Neural progenitor cell (in vitro differentiated cells): ENCODE measurements around the gene TNRC18. TPM values are rescaled to one million over a fixed set of nuclear protein-coding genes. Genes with fewer than 3 reads are reported as not detected.

Experiments
- DNase-seq: peaks from one replicate; pipeline ENCODE4 v3.0.0-alpha.2; 2016; ENCODE audit warnings: low spot score
- H2AFZ ChIP-seq: fragments of 200-600 bp; sonication (generic); replicated peaks from 2 replicates; pipeline ENCODE4 v1.6.1; 2016; ENCODE audit warnings: antibody characterized with exemption
- H3F3A ChIP-seq: fragments of 200-600 bp; sonication (generic); 2 replicates; pipeline ENCODE4 v1.6.1; 2016; ENCODE audit warnings: antibody characterized with exemption, low read depth
- H3K27ac ChIP-seq: fragments of 200-600 bp; sonication (generic); 2 replicates; pipeline ENCODE4 v1.5.1; 2016; ENCODE audit warnings: mild to moderate bottlenecking
- H3K27me3 ChIP-seq: fragments of 200-600 bp; sonication (generic); 2 replicates; pipeline ENCODE4 v1.6.1; 2016; ENCODE audit warnings: mild to moderate bottlenecking, moderate library complexity
- H3K36me3 ChIP-seq: fragments of 200-600 bp; sonication (generic); 2 replicates; pipeline ENCODE4 v1.5.1; 2016
- H3K4me1 ChIP-seq: fragments of 200-600 bp; sonication (generic); 2 replicates; pipeline ENCODE4 v1.6.1; 2016; ENCODE audit warnings: mixed run types
- H3K4me2 ChIP-seq: fragments of 200-600 bp; sonication (generic); 2 replicates; pipeline ENCODE4 v1.6.1; 2016
- H3K4me3 ChIP-seq: fragments of 200-600 bp; sonication (generic); 2 replicates; pipeline ENCODE4 v1.5.1; 2016
- H3K79me2 ChIP-seq: fragments of 200-600 bp; sonication (generic); 2 replicates; pipeline ENCODE4 v1.6.1; 2016; ENCODE audit warnings: low read depth
- H3K9ac ChIP-seq: fragments of 200-600 bp; sonication (generic); 2 replicates; pipeline ENCODE4 v1.6.1; 2016
- H3K9me3 ChIP-seq: fragments of 200-600 bp; sonication (generic); 2 replicates; pipeline ENCODE4 v1.5.1; 2016; ENCODE audit warnings: low read depth
- H4K20me1 ChIP-seq: fragments of 200-600 bp; sonication (generic); 2 replicates; pipeline ENCODE4 v1.6.1; 2016; ENCODE audit warnings: low read depth
- H3K27ac Mint-ChIP-seq: 3 replicates; pipeline ENCODE4 v1.8.0; 2021; ENCODE audit warnings: mixed read lengths
- H3K27me3 Mint-ChIP-seq: 2 replicates; pipeline ENCODE4 v1.8.0; 2022; ENCODE audit warnings: low read depth, mild to moderate bottlenecking, inconsistent platforms, moderate library complexity, mixed read lengths; ENCODE audit not compliant: insufficient read depth
- H3K36me3 Mint-ChIP-seq: 3 replicates; pipeline ENCODE4 v1.8.0; 2021; ENCODE audit warnings: mixed read lengths
- H3K4me1 Mint-ChIP-seq: 3 replicates; pipeline ENCODE4 v1.8.0; 2021; ENCODE audit warnings: mixed read lengths
- H3K4me3 Mint-ChIP-seq: 3 replicates; pipeline ENCODE4 v1.8.0; 2021; ENCODE audit warnings: mild to moderate bottlenecking, moderate library complexity, mixed read lengths
- H3K9me3 Mint-ChIP-seq: 3 replicates; pipeline ENCODE4 v1.8.0; 2020; ENCODE audit warnings: mixed read lengths
- EZH2 ChIP-seq: fragments of 200-600 bp; sonication (generic); IDR thresholded peaks from 2 replicates; pipeline ENCODE4 v1.6.1; 2017; ENCODE audit warnings: antibody characterized with exemption, mild to moderate bottlenecking, moderate library complexity
- EZH2phosphoT487 ChIP-seq: fragments of 200-600 bp; sonication (generic); IDR thresholded peaks from 2 replicates; pipeline ENCODE4 v1.6.1; 2017; ENCODE audit warnings: antibody characterized with exemption
- total RNA-seq: library from RNA; depleted of rRNA; stranded (reverse); fragments of >200 nt; gene quantifications from 2 replicates; pipeline ENCODE4 v1.2.3, GENCODE V29; 2015; ENCODE audit warnings: low replicate concordance
- TF ChIP-seq, protein P1 (sequence below): fragments of 200-600 bp; sonication (generic); IDR thresholded peaks from 2 replicates; pipeline ENCODE4 v1.5.1; 2017; ENCODE audit warnings: antibody characterized with exemption, mild to moderate bottlenecking

Gene TNRC18
- total RNA-seq, 1 donor from 2014 or later: 16.1 TPM

DNA sequence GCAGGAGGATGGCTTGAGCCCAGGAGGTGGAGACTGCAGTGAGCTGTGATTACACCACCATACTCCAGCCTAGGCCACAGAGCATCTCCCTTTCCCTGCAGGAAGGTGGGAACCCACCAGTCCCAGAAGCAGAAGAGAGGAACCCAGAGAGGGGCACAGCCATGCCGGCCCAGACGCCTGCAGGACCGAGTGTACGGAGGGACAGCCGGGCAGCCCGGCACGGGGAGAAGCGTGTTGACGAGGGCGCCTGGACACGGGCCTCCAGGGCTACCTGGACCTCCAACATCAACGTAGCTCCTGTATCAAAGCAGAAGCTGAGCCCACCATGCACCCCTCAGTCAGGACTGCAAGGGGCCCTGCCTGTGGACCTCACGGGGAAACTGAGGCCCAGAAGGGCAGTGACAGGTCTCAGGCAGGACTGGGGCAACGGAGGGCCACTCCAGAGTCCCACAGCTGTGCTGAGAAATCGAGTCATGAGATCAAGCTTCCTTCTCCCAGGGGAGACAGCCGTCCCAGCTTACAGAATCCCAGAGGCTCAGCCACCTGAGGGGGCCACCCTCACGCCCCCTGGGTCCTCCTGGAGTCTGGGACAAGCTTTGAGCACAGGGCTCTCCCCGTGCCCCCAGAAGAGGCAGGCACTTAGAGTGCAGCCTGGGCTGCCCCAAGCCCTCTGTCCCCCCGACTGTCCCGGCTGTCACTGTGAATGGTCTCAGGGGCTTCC lies 43.1 kb downstream of the TNRC18 start:
- H3K9me3 Mint-ChIP-seq: no peaks in the 10 kb centered on the region
- Histone ChIP-seq H2AFZ (no peak overlapping the region), H3K4me3 (no peak overlapping the region), H3K27ac (no peak overlapping the region), H3K4me2 (no peak overlapping the region), H3K9ac (no peak overlapping the region), H3K36me3 (no peaks in the 10 kb centered on the region), H3K9me3 (no peaks in the 10 kb centered on the region), H3K4me1 (peaks cover 18% of the 10 kb centered on the region), H4K20me1 (peaks cover 66% of the 10 kb centered on the region), H3F3A (peaks cover 10% of the 10 kb centered on the region), H3K27me3 (no peaks in the 10 kb centered on the region), H3K79me2 (peaks cover 31% of the 10 kb centered on the region)
- no peak overlapping the region for H3K27ac Mint-ChIP-seq
- H3K27me3 Mint-ChIP-seq: peaks cover 4% of the 10 kb centered on the region
- H3K36me3 Mint-ChIP-seq: peaks cover 12% of the 10 kb centered on the region
- H3K4me1 Mint-ChIP-seq: peaks cover 32% of the 10 kb centered on the region
- no peak for DNase-seq
- TF ChIP-seq, protein P1, sequence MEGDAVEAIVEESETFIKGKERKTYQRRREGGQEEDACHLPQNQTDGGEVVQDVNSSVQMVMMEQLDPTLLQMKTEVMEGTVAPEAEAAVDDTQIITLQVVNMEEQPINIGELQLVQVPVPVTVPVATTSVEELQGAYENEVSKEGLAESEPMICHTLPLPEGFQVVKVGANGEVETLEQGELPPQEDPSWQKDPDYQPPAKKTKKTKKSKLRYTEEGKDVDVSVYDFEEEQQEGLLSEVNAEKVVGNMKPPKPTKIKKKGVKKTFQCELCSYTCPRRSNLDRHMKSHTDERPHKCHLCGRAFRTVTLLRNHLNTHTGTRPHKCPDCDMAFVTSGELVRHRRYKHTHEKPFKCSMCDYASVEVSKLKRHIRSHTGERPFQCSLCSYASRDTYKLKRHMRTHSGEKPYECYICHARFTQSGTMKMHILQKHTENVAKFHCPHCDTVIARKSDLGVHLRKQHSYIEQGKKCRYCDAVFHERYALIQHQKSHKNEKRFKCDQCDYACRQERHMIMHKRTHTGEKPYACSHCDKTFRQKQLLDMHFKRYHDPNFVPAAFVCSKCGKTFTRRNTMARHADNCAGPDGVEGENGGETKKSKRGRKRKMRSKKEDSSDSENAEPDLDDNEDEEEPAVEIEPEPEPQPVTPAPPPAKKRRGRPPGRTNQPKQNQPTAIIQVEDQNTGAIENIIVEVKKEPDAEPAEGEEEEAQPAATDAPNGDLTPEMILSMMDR: no peak
- TF ChIP-seq EZH2phosphoT487 (no peak), EZH2 (no peak)
- no peak overlapping the region for H3K4me3 Mint-ChIP-seq

DNA sequence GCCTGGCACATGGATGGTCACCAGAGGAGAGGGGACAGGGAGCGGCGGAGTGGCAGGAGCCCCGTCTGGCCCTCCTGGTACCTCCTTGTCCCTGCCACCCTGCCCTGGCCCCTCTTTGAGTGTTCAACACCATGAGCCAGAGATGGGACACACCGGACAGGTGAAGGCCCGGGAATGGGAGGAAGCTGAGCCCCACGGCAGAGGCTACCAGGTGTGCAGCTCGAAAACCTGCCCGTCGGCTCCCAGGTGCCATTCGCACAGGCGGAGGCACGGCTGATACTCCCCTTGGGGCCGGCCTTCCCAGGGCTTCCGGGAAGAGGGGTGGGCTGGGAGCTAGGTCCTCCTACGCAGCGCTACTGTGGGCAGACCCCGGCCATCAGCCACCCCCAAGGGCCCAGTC lies 44.1 kb downstream of the TNRC18 start:
- Mint-ChIP-seq H3K36me3 (peaks cover 15% of the 10 kb centered on the region), H3K9me3 (no peaks in the 10 kb centered on the region)

GRCh38 chr7:5377816-5378215 lies 45.8 kb downstream of the TNRC18 start:
- H3K4me3 ChIP-seq: no peak overlapping the region
- H4K20me1 ChIP-seq: peaks cover 49% of the 10 kb centered on the region
- no peaks in the 10 kb centered on the region for H3K9me3 ChIP-seq
- no peak overlapping the region for H3K4me2 ChIP-seq
- peaks cover 7% of the 10 kb centered on the region for H3F3A ChIP-seq
- TF ChIP-seq, protein P1: no peak
- no peak for TF ChIP-seq EZH2phosphoT487
- Mint-ChIP-seq H3K27me3 (peaks cover 4% of the 10 kb centered on the region), H3K4me1 (peaks cover 14% of the 10 kb centered on the region), H3K27ac (peak overlapping the region; percentile 34), H3K4me3 (no peak overlapping the region), H3K9me3 (no peaks in the 10 kb centered on the region), H3K36me3 (peaks cover 20% of the 10 kb centered on the region)
- DNase-seq: no peak
- no peaks in the 10 kb centered on the region for H3K27me3 ChIP-seq
- H3K4me1 ChIP-seq: peaks cover 10% of the 10 kb centered on the region
- no peak overlapping the region for H2AFZ ChIP-seq
- no peak overlapping the region for H3K9ac ChIP-seq
- H3K79me2 ChIP-seq: peaks cover 23% of the 10 kb centered on the region
- no peaks in the 10 kb centered on the region for H3K36me3 ChIP-seq
- no peak overlapping the region for H3K27ac ChIP-seq

More for the DNA sequence above, 44.1 kb downstream of the TNRC18 start:
- DNase-seq: no peak
- Histone ChIP-seq H3K4me1 (peaks cover 18% of the 10 kb centered on the region), H3K4me3 (no peak overlapping the region), H3K9me3 (no peaks in the 10 kb centered on the region), H2AFZ (no peak overlapping the region), H3K27me3 (no peaks in the 10 kb centered on the region), H3K36me3 (no peaks in the 10 kb centered on the region), H3F3A (peaks cover 10% of the 10 kb centered on the region), H3K79me2 (peaks cover 31% of the 10 kb centered on the region), H4K20me1 (peaks cover 63% of the 10 kb centered on the region), H3K27ac (no peak overlapping the region), H3K9ac (no peak overlapping the region), H3K4me2 (no peak overlapping the region)
- Mint-ChIP-seq H3K4me1 (peaks cover 29% of the 10 kb centered on the region), H3K4me3 (no peak overlapping the region), H3K27ac (no peak overlapping the region), H3K27me3 (peaks cover 4% of the 10 kb centered on the region)
- TF ChIP-seq EZH2phosphoT487: no peak
- TF ChIP-seq, protein P1: no peak
- no peak for TF ChIP-seq EZH2
